ENCODE measurements around the gene TTBK2. TPM values are rescaled to one million over a fixed set of nuclear protein-coding genes. Genes with fewer than 3 reads are reported as not detected.

Gene TTBK2
- total RNA-seq, 4 donors from 2014 or later, result 14.5 to 19.5 (median 18.1) TPM

DNA sequence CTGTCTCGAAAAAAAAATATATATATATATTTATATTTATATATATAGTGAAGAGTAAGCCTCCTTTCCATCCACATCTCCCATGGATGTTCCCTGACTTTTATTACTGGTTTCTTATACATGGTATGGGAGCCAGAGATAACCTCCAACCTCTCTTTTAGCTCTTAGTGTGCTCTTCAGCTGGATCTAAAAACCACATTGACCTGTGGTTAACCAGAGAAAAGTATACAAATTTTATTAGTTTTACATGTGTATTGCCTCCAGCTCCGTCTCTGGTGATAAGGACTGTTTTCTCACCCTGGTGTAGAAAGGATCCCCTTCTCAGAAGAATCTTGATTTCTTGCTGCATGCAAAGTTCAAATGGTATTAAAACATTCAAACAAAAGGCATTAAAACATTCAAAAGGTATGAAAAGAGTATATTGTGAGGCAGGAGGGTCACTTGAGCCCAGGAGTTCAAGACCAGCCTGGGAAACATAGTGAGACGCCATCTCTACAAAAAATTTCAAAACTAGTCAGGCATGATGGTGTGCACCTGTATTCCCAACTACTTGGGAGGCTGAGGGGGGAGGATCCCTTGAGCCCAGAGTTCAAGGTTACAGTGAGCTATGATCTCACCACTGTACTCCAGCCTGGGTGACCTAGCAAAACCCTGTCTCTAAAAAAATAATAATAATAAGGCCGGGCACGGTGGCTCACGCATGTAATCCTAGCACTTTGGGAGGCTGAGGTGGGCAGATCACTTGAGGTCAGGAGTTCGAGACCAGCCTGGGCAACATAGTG, 13.5 kb upstream of the TTBK2 start:
- TF ChIP-seq, protein P1, sequence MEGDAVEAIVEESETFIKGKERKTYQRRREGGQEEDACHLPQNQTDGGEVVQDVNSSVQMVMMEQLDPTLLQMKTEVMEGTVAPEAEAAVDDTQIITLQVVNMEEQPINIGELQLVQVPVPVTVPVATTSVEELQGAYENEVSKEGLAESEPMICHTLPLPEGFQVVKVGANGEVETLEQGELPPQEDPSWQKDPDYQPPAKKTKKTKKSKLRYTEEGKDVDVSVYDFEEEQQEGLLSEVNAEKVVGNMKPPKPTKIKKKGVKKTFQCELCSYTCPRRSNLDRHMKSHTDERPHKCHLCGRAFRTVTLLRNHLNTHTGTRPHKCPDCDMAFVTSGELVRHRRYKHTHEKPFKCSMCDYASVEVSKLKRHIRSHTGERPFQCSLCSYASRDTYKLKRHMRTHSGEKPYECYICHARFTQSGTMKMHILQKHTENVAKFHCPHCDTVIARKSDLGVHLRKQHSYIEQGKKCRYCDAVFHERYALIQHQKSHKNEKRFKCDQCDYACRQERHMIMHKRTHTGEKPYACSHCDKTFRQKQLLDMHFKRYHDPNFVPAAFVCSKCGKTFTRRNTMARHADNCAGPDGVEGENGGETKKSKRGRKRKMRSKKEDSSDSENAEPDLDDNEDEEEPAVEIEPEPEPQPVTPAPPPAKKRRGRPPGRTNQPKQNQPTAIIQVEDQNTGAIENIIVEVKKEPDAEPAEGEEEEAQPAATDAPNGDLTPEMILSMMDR (IDR thresholded peaks at IDR 0.05; ENCODE audit: low read depth), result no peak

DNA sequence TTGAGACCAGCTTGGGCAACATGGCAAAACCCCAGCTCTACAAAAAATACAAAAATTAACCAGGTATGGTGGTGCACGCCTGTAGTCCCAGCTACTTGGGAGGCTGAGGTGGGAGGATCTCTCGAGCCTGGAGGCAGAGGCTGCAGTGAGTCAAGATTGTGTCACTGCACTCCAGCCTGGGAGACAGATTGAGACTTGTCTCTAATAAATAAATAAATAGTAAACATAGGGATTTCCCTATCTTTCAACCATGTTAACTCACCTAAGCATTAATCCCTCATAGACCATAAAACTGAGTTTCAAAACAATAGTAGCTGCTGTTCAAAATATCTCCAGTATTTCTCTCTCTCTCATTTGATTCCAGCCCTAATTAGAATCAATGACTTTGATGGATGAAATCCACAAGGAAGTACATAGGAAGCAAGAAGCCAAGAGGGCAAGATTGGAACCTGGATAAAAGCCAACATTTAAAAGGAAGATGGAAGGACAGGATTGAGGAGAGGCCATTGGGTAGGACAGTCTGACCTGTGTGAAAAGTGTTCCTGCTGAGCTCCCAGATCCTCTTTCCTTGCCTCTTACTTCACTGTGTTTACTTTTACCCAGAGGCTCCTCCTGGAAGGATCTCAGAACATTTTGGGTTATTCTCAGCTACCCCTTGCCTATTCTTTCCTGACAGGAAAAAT, 12.4 kb upstream of the TTBK2 start:
- TF ChIP-seq, protein P1 (IDR thresholded peaks at IDR 0.05; ENCODE audit: low read depth), result no peak

DNA sequence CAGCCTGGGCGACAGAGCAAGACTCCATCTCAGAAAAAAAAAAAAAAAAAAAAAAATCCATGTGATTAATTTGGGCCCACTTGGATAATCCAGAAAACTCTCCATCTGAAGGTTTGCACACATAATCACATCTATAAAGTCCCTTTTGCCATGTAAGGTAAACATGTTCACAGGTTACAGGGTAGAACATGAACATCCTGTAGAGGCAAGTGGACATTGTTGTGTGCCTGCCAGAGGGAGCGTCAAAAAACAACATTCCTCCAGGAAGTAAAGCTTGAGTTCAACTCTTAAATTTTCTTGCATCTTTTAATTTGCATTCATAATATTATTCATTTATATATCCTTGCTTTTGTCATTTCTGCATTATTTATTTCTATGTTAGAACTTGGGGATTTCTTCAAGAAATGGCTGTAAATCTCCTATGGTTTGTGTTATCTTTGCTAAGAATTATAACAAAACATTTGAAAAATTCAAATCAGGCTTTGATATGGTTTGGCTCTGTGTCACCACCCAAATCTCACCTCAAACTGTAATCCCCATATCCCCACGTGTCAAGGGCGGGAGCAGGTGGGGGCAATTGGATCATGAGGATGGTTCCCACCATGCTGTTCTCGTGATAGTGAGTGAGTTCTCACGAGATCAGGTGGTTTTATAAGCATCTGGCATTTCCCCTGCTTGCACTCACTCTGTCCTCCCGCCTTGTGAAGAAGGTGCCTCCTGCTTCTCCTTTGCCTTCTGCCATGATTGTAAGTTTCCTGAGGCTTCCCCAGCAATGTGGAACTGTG, 11.3 kb upstream of the TTBK2 start:
- TF ChIP-seq, protein P1 (IDR thresholded peaks at IDR 0.05; ENCODE audit: low read depth), result no peak

DNA sequence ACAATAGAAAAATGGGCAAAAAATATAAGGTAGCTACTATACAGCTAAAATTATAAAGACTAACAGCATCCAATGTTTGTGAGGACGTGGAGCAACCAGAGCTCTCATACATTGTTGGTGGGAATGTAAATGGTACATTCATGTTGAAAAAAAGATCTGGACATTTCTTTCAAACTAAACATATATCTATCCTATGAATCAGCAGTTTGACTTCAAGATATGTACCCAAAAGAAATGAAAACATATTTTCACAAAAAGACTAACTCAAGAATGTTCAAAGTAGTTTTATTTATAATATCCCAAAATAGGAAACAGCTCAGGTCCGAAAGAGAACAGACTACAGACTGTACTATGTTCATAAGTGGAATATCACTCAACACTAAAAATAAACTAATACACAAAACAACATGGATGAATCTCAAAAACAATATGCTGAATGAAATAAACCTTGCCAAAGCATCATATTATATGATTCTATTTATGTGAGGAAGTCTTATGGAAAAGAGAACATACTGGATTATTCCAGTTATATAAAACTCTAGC, 8.8 kb upstream of the TTBK2 start:
- TF ChIP-seq, protein P1 (IDR thresholded peaks at IDR 0.05; ENCODE audit: low read depth), result no peak

DNA sequence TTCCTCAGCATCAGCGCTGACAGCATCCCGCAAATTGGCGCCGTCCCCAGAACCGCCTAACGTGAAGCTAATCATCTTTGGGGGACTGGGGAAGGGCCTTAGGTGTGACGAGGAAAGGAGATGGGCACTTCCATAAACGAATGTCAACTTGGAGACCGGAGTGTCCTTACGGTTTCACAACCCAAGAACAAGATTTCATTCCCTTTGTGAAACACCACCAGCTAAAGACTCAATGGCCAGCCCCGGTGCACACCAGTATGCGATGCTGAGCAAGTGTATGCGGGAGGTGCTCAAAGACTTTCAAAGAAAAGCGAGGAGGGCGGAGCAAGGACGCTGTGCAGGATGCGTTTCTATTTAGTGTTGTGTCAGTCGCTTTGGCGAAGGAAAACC, 759 bp upstream of the TTBK2 start:
- TF ChIP-seq, protein P1 (IDR thresholded peaks at IDR 0.05; ENCODE audit: low read depth), result no peak

DNA sequence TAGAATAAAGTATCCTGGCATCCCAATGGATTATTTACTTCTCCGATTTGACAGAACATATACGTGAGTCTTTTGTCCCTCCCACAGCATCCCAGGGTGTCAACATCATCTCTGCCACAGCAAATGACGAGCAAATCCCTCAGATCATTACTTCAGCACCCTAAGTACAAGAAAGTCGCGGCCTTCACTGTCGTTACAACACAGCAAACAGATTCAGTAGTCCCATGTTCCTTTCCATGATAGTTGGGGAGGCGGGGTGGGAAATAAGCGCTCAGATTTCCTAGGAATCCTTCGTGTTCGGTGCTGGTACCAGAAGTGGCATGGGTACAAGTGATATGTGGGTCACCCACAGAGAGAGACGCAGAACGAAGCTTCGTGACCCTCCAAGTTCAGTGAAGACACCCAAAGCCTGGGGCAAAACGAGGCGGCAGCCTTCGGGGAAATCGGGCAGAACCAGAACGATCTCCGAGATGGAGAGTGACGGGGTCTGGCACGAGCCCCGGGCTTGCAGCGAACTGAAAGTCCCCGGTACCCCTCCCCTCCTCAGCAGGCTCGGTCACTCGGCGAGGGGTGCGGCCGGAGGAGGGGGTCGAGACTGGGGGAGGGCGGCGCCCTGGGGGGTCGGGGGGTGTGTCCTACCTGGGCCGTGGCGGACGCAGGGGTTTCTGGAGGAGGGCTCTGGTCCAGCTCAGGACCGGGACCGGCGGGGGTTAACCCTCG, 619 bp downstream of the TTBK2 start:
- TF ChIP-seq, protein P1 (IDR thresholded peaks at IDR 0.05; ENCODE audit: low read depth), result no peak
